ENCODE measurements around the gene RTL10.

Gene RTL10

DNA sequence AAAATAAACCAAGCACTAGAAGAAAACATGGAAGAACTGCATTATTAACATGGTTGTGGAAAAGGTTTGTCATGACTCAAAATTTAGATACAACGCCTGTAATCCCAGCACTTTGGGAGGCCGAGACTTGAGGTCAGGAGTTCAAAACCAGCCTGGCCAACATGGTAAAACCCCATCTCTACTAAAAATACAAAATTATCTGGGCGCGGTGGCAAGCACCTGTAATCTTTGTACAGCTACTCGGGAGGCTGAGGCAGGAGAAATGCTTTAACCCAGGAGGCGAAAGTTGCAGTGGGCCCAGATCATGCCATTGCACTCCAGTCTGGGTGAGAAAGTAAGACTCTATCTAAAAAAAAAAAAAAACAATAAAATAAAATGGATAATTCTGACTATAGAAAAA, 23.7 kb downstream of the RTL10 start:
- TF ChIP-seq TAF1 (IDR thresholded peaks at IDR 0.05; ENCODE audit: low read depth) (no peak), CREB1 (IDR thresholded peaks at IDR 0.05; ENCODE audit: low read depth) (no peak), MAX (IDR thresholded peaks at IDR 0.05) (no peak), FOXM1 (IDR thresholded peaks at IDR 0.05; ENCODE audit: borderline replicate concordance, low read depth) (no peak), ZBTB7A (IDR thresholded peaks at IDR 0.05; ENCODE audit: low read depth) (no peak), EP300 (IDR thresholded peaks at IDR 0.05; ENCODE audit: borderline replicate concordance) (no peak), RAD21 (IDR thresholded peaks at IDR 0.05; ENCODE audit: low read depth) (no peak), TEAD4 (IDR thresholded peaks at IDR 0.05) (no peak), CEBPB (IDR thresholded peaks at IDR 0.05) (no peak), NFIC (IDR thresholded peaks at IDR 0.05) (no peak), YY1 (IDR thresholded peaks at IDR 0.05; ENCODE audit: low read depth) (no peak), REST (IDR thresholded peaks at IDR 0.05; ENCODE audit: low read depth) (no peak), EGR1 (IDR thresholded peaks at IDR 0.05) (no peak), TCF12 (IDR thresholded peaks at IDR 0.05; ENCODE audit: low read depth) (no peak), USF1 (IDR thresholded peaks at IDR 0.05) (no peak)

DNA sequence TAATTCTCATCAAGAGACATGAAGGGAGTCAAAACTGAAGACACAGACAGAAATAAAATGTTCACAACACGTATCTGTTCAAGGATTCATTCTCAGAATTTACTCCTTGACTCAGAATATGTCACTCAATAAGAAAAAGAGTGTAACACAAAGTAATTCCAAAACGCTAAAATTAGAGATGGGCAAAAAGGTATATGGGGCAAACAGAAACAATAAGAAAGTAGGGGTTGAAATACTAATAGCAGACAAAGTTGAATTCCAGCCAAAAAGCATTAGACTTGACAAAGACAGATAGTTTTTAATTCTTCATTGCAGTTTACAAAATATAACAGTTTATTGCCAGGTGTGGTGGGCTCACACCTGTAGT, 26.7 kb downstream of the RTL10 start:
- TF ChIP-seq USF1 (IDR thresholded peaks at IDR 0.05): no peak
- TF ChIP-seq YY1 (IDR thresholded peaks at IDR 0.05; ENCODE audit: low read depth): no peak
- TF ChIP-seq CREB1 (IDR thresholded peaks at IDR 0.05; ENCODE audit: low read depth): no peak
- no peak for TF ChIP-seq CEBPB (IDR thresholded peaks at IDR 0.05)
- TF ChIP-seq FOXM1 (IDR thresholded peaks at IDR 0.05; ENCODE audit: borderline replicate concordance, low read depth): no peak
- no peak for TF ChIP-seq REST (IDR thresholded peaks at IDR 0.05; ENCODE audit: low read depth)

DNA sequence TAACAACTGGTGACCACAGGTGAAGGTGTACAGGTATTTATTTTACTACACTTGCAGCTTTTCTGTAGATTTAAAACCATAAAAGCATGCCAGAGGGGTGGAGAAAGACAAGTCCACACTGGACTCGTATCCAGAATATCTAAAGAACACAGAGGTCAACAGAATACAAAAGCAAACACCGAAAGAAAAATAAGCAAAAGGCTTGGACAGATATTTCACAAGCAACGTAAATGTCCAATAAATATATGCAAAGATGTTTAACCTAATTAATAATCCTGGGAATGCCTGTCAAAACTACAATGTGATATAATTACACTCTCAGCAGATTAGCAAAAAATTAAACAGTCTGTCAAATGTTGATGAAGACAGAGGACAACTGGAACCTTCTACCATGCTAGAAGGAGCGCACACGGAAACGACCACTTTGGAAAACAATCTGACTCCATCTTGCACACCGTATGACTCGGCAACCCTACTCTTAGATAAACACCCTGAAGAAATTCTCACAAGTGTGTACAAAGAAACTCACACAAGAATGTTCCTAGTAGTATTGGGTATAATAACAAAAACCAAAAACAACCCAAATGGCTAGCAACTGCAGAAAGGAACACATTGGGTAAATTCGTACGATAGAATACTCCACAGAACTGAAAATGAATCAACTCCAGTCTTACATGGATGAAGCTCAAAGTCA, 27.2 kb downstream of the RTL10 start:
- TF ChIP-seq EP300 (IDR thresholded peaks at IDR 0.05; ENCODE audit: borderline replicate concordance) (no peak), FOXM1 (IDR thresholded peaks at IDR 0.05; ENCODE audit: borderline replicate concordance, low read depth) (no peak), MAX (IDR thresholded peaks at IDR 0.05) (no peak), EGR1 (IDR thresholded peaks at IDR 0.05) (no peak), RAD21 (IDR thresholded peaks at IDR 0.05; ENCODE audit: low read depth) (no peak), REST (IDR thresholded peaks at IDR 0.05; ENCODE audit: low read depth) (no peak), CREB1 (IDR thresholded peaks at IDR 0.05; ENCODE audit: low read depth) (no peak), USF1 (IDR thresholded peaks at IDR 0.05) (no peak), CEBPB (IDR thresholded peaks at IDR 0.05) (no peak), NFIC (IDR thresholded peaks at IDR 0.05) (no peak), TEAD4 (IDR thresholded peaks at IDR 0.05) (no peak), YY1 (IDR thresholded peaks at IDR 0.05; ENCODE audit: low read depth) (no peak), TAF1 (IDR thresholded peaks at IDR 0.05; ENCODE audit: low read depth) (no peak), TCF12 (IDR thresholded peaks at IDR 0.05; ENCODE audit: low read depth) (no peak), ZBTB7A (IDR thresholded peaks at IDR 0.05; ENCODE audit: low read depth) (no peak)

- no peak for TF ChIP-seq EGR1 (IDR thresholded peaks at IDR 0.05)
- TF ChIP-seq TAF1 (IDR thresholded peaks at IDR 0.05; ENCODE audit: low read depth): no peak
These were observed 28.1 kb downstream of the RTL10 start for GRCh38 chr22:19826619-19826950.

All from Ishikawa (cell line).